Hepatocyte (in vitro differentiated cells): ENCODE data around the gene ARPC1A.

Experiments used
- CTCF ChIP-seq: fragments of 200-600 bp; sonication (generic); IDR thresholded peaks from 2 replicates; pipeline ENCODE4 v1.5.1; 2016; ENCODE audit warnings: antibody characterized with exemption, mild to moderate bottlenecking; ENCODE audit not compliant: poor library complexity
- EZH2 ChIP-seq: fragments of 200-600 bp; sonication (generic); IDR thresholded peaks from 2 replicates; pipeline ENCODE4 v1.6.1; 2016; ENCODE audit warnings: antibody characterized with exemption, mild to moderate bottlenecking, borderline replicate concordance

- TF ChIP-seq CTCF = no peak
- TF ChIP-seq EZH2 = no peak
Observed at GRCh38 chr7:99362801-99363200, 37.1 kb downstream of the ARPC1A start.
